Measurements from ENCODE around the gene ASCL5.

Gene ASCL5, protein sequence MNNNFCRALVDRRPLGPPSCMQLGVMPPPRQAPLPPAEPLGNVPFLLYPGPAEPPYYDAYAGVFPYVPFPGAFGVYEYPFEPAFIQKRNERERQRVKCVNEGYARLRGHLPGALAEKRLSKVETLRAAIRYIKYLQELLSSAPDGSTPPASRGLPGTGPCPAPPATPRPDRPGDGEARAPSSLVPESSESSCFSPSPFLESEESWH

DNA sequence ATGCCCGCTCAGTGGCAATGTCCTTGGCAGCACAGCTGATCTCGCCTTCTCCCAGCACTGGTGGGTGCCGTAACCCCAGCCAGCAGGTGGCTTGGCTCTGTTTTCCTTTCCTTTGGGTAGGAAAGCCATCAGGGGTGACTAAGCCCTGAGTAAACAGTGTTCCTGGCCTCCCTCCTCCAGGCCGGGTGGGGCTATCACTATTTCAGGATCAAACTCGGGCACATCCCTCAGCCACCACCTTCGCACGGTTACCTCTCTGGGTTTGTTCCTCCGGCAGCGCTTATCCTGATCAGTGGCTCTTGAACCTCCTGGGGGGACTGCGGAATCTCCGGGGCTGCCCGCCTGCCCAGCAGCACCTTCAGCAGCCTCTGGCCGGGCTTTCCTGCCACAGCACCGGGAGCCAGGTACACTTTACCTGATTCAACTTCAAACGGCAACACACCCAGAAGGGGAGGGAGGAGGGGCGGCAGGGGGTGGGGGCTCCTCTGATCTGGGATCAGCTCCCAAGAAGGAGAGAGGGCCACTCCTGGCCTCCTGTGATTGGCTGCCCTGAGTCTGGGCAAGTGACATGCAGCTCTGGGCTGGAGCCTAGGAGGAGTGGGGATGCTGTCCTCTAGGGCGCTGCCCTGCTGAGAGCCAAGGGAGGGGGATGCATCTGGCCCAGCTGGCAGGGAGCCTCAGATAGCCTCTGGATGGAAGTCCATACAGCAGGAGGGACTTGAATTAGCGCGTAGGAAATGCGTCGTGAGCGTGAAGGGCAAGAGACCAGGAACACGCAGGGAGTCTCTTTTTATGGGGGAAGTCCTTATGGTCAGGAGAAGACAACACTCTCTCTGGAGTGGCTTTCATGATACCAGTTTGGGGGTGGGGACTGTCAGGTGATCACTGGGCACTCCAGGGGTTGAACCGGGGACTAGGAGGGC, at the start of gene ASCL5:
ASCL5 (minus strand) TSS at position 353 of the 923 bp plus-strand sequence. CDS start 11,812 bp downstream, outside the sequence.
- no peak for DNase-seq (ENCODE audit: low read depth)
- TF ChIP-seq, protein P1, sequence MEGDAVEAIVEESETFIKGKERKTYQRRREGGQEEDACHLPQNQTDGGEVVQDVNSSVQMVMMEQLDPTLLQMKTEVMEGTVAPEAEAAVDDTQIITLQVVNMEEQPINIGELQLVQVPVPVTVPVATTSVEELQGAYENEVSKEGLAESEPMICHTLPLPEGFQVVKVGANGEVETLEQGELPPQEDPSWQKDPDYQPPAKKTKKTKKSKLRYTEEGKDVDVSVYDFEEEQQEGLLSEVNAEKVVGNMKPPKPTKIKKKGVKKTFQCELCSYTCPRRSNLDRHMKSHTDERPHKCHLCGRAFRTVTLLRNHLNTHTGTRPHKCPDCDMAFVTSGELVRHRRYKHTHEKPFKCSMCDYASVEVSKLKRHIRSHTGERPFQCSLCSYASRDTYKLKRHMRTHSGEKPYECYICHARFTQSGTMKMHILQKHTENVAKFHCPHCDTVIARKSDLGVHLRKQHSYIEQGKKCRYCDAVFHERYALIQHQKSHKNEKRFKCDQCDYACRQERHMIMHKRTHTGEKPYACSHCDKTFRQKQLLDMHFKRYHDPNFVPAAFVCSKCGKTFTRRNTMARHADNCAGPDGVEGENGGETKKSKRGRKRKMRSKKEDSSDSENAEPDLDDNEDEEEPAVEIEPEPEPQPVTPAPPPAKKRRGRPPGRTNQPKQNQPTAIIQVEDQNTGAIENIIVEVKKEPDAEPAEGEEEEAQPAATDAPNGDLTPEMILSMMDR (conservative IDR thresholded peaks at IDR 0.05; ENCODE audit: low read length), result no peak
- no peak within 1 kb of the TSS for H3K4me3 ChIP-seq (ENCODE audit: low read length)

DNA sequence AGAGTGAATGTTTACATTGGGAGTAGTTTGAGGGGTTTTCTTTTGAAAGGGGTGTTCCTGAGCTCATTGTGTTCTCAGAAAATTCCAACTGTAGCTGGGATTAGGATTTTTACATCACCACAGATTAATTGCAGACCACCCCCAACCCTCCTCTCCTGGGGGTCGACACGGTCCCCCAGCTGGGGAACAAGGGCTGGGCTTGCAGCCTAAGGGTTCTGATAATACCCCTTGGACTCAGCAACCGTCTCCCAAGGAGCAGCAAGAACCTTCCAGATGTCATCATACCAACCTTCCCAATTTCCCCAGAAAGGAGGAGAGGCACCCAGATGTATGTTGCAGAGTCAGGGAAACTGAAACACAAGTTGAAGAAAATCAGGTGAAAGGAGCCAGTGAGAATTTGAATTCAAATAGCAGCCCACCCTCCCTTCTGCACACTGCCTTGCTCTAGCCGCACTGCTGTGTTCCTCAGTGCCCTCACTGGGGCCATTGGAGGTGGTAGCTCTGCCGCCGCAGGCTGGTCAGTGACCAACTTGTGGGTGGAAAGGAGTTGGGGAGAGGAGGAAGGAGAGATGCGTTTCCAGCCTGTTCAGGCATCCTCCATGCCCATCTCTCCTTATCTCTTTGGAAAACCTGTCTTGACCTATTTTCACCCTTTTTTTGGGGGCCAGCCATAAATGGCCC, 49.0 kb upstream of the ASCL5 start:
- TF ChIP-seq, protein P1 (conservative IDR thresholded peaks at IDR 0.05; ENCODE audit: low read length), result no peak
- no peak for DNase-seq (ENCODE audit: low read depth)
- H3K4me3 ChIP-seq (ENCODE audit: low read length), result no peak overlapping the region

DNA sequence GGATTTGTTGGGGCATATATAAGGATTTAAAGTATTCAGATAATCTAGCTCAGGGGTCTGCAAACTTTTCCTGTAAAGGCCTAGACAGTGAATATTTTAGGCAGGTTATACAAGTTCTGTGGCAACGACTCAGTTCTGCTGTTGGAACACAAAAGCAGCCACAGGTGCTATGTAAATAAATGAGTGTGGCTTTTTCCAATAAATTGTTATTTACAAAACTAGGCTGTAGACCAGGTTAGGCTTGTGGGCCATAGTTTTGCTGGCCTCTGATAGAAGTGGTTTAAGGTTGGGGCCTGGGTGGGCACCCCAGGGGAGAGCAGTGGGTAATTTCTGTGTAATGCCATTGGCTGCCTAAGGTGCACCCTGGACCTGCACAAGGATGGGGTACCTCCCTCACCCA, 46.8 kb upstream of the ASCL5 start:
- DNase-seq (ENCODE audit: low read depth), result no peak
- no peak overlapping the region for H3K4me3 ChIP-seq (ENCODE audit: low read length)
- TF ChIP-seq, protein P1 (conservative IDR thresholded peaks at IDR 0.05; ENCODE audit: low read length), result no peak

DNA sequence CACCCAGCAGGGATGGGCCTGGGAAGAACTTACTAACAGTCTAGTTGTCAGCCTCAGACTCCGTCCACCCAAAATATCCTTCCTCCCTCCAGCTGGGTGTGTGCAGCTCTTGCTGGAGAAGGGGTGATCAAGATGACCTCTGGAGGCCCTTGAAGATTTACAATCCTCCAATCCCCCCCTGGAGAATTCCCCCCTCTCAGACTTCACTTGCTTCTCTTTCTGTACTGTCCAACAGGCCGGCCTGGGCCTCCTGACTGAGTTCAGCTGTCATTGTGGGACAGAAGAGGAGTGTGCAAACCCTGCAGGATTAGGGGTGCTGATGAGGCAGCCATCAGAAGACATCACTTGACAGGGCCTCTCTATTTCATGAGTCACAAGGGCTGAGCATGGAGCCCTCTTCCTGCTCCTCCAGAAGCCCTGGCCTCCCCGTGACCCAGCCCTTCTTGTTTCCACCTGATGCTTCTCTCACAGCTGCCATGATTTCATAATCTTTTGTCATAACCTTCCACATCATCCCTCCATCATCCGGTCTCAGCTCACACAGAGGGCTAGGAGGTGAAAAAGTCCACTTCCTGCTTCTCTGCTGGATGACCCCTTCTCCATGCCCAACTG, 46.1 kb upstream of the ASCL5 start:
- peak; percentile 13 for DNase-seq (ENCODE audit: low read depth)
- TF ChIP-seq, protein P1 (conservative IDR thresholded peaks at IDR 0.05; ENCODE audit: low read length), result no peak

DNA sequence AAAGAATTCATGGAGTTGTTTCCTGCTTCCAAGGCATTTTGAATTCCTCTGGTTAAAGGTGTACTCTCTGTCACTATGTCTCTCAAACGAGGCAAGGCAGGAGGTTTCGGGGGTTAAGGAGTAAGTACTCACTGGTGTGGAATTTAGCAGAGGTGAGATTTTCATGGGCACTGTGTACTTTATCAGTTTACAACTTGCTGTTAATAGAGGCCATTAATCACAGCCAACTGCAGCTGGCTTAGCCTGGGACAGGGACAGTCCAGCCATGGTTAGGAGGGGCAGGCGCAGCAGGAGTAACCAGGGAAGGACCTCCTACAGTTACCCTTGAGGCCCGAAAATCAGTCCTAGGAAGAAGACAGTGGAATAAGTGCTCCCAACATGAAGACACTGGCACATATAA, 45.3 kb upstream of the ASCL5 start:
- no peak for DNase-seq (ENCODE audit: low read depth)
- TF ChIP-seq, protein P1 (conservative IDR thresholded peaks at IDR 0.05; ENCODE audit: low read length), result no peak
- H3K4me3 ChIP-seq (ENCODE audit: low read length), result no peak overlapping the region

More for the DNA sequence above, 46.1 kb upstream of the ASCL5 start:
- no peak overlapping the region for H3K4me3 ChIP-seq (ENCODE audit: low read length)

DNA sequence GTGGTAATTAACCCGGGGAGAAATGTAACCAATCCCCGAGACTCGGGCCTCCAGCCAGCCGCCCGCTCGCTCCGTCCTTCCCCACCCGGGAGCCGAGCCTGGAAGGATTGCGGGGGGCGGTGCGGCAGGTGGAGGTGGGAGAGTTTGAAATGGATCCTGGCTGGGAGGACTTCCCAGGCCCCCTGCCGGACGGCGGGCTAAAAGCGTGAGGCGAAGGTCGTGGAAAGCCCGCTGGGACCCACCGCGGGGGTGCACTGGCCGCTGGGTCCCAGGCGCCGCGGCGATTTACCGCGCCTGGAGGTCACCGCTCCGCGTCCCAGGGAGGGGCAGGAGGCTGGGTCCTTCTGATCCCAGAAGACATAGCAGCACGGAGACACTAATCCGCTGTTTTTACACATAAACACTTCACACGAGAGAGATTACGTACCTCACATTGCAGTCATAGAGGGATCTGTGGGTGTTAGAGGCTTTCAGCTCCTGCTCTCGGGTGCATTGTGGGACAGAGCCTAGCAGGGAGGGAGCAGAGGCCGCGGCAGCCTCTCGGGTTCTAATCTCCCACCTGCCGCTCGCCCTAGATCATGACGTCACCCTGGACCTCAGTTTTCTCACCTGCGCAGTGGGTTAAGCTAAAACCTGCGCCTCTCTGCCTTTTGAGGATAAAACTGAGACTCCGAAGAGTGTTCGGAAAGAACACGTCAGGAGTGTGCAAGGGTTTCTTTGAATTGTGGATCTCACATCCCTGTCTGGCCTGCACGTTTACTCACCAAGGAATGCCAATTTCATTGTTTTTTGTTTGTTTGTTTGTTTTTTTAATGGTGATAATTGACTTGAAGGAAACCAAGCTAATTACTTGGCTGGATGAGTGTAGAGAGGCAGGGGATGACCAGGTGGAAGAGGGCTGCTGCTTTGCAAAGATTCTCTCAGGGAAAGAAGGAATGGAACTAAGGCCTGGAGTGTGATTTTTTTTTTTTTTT, 44.4 kb upstream of the ASCL5 start:
- DNase-seq (ENCODE audit: low read depth), result peak; percentile 51
- H3K4me3 ChIP-seq (ENCODE audit: low read length), result peak overlapping the region; percentile 77
- TF ChIP-seq, protein P1 (conservative IDR thresholded peaks at IDR 0.05; ENCODE audit: low read length), result peak; percentile 35

Measured in AG10803 (cell line).